CD4-positive, alpha-beta T cell (primary cell): ENCODE data around the gene SDF4. TPM values are rescaled to one million over a fixed set of nuclear protein-coding genes. Genes with fewer than 3 reads are reported as not detected.

ENCODE experiments used
- ATAC-seq: fragments of 200-7000 bp; cut with Tn5 transposase; one replicate; pipeline ENCODE4 v1.10.0; 2022; ENCODE audit warnings: mild to moderate bottlenecking; ENCODE audit not compliant: poor library complexity
- CTCF ChIA-PET: fragments of 350-600 bp; sonication (Branson Sonifier 250); formaldehyde crosslinking; loops from one replicate; lab custom pipeline; 2021; ENCODE audit warnings: antibody characterized with exemption, inconsistent platforms; lab: Charles Lee
- POLR2A ChIA-PET: fragments of 350-600 bp; sonication (Branson Sonifier 250); formaldehyde crosslinking; loops from one replicate; lab custom pipeline; 2021; ENCODE audit warnings: antibody characterized with exemption, inconsistent platforms; lab: Charles Lee
- DNase-seq, 14 experiments: peaks; one replicate each; pipeline ENCODE4 v3.0.0-alpha.2; 2013 to 2020; ENCODE audit warnings: mixed read lengths in 2 of 14
- H3K27ac ChIP-seq, 2 donors: one replicate each; pipeline versions ENCODE4 v1.5.1 to v1.7.0; 2013; ENCODE audit warnings: low read length in 2 of 2, low read depth in 1 of 2, mild to moderate bottlenecking in 1 of 2
- H3K27me3 ChIP-seq, 2 experiments: 1 replicate in 1 of 2; 2 replicates in 1 of 2; pipeline versions ENCODE4 v1.6.1 to v1.7.0; 2013; ENCODE audit warnings: low read length in 2 of 2, control low read depth in 1 of 2, mild to moderate bottlenecking in 1 of 2, moderate library complexity in 1 of 2; ENCODE audit not compliant: insufficient read depth in 2 of 2, control insufficient read depth in 1 of 2
- H3K36me3 ChIP-seq: one replicate; pipeline ENCODE4 v1.6.1; 2013; ENCODE audit warnings: low read length, control low read depth; ENCODE audit not compliant: insufficient read depth
- H3K4me1 ChIP-seq: one replicate; pipeline ENCODE4 v1.6.1; 2013; ENCODE audit warnings: low read length, control low read depth; ENCODE audit not compliant: insufficient read depth
- H3K4me3 ChIP-seq: one replicate; pipeline ENCODE4 v1.5.1; 2013; ENCODE audit warnings: mild to moderate bottlenecking, low read length, moderate library complexity
- H3K9me3 ChIP-seq, 2 experiments: 1 replicate in 1 of 2; 2 replicates in 1 of 2; pipeline versions ENCODE4 v1.6.1 to v1.7.0; 2013; ENCODE audit warnings: low read length in 2 of 2, mild to moderate bottlenecking in 2 of 2, control low read depth in 1 of 2, moderate library complexity in 1 of 2; ENCODE audit not compliant: control insufficient read depth in 1 of 2, insufficient read depth in 1 of 2
- H3K27ac Mint-ChIP-seq: one replicate; pipeline ENCODE4 v1.8.0; 2020; ENCODE audit warnings: mixed read lengths
- H3K27me3 Mint-ChIP-seq: one replicate; pipeline ENCODE4 v1.8.0; 2021; ENCODE audit warnings: mixed read lengths
- H3K36me3 Mint-ChIP-seq: one replicate; pipeline ENCODE4 v1.8.0; 2021; ENCODE audit warnings: low read depth, mixed read lengths
- H3K4me1 Mint-ChIP-seq: one replicate; pipeline ENCODE4 v1.8.0; 2021; ENCODE audit warnings: low read depth, mixed read lengths
- H3K4me3 Mint-ChIP-seq: one replicate; pipeline ENCODE4 v1.8.0; 2020; ENCODE audit warnings: mild to moderate bottlenecking, mixed read lengths
- H3K9me3 Mint-ChIP-seq: one replicate; pipeline ENCODE4 v1.8.0; 2020; ENCODE audit warnings: mixed read lengths
- CTCF ChIP-seq: fragments of 200-600 bp; IDR thresholded peaks from one replicate; pipeline ENCODE4 v1.8.0; 2022; ENCODE audit warnings: antibody characterized with exemption, mild to moderate bottlenecking
- intact Hi-C, 2 experiments: fragments of 100-400 bp; cut with DNase I in 1 of 2; cut with micrococcal nuclease in 1 of 2; formaldehyde crosslinking; loops; one replicate each; pipeline versions ENCODE4 v1.15.1 to v1.9.0; 2023 to 2025; cut with DNase I, micrococcal nuclease
- total RNA-seq, 174 experiments: library from RNA in 2 of 174; stranded (reverse) in 2 of 174; gene quantifications; one replicate each; pipeline ENCODE4 v1.2.3 and lab custom pipeline; 2021 to 2026

SDF4 gene
- total RNA-seq, 2 experiments from 2014 or later = 66.3 to 71.0 TPM

GRCh38 chr1:1200876-1201810 lies 30.7 kb downstream of the SDF4 start:
- intact Hi-C loops = no loop called here
- Histone ChIP-seq H3K27me3 (no peaks in the 10 kb centered on the region), H3K4me1 (peaks cover 30% of the 10 kb centered on the region), H3K9me3 (peaks cover 0 to 4% of the 10 kb centered on the region in 2 experiments), H3K4me3 (peak overlapping the region; percentile 42), H3K27ac (peak overlapping the region; percentile 21 to 55), H3K36me3 (no peaks in the 10 kb centered on the region)
- Mint-ChIP-seq H3K4me3 (no peak overlapping the region), H3K27ac (peak overlapping the region; percentile 58), H3K27me3 (no peaks in the 10 kb centered on the region), H3K36me3 (no peaks in the 10 kb centered on the region), H3K4me1 (peaks cover 3% of the 10 kb centered on the region), H3K9me3 (no peaks in the 10 kb centered on the region)
- ChIA-PET CTCF (no interaction called here), POLR2A (interaction anchor here (0.6 kb wide), 1 partner anchor 63 kb away, joined by 3 read pairs; no protein-coding TSS in a partner anchor)
- TF ChIP-seq CTCF = no peak
- DNase-seq (peak; percentile 68 to 97 (median 80)), ATAC-seq (peak; percentile 87)

- Histone ChIP-seq H3K27ac (no peak overlapping the region), H3K36me3 (no peaks in the 10 kb centered on the region), H3K9me3 (peaks cover 0 to 10% of the 10 kb centered on the region in 2 experiments), H3K4me3 (peak overlapping the region; percentile 42), H3K27me3 (no peaks in the 10 kb centered on the region), H3K4me1 (peaks cover 21% of the 10 kb centered on the region)
- intact Hi-C loops = no loop called here
- H3K9me3 Mint-ChIP-seq = no peaks in the 10 kb centered on the region
- CTCF ChIA-PET = no interaction called here
- ATAC-seq (no peak), DNase-seq (peak in 3 of 14 experiments; percentile 0 to 48 (median 5))
- no peaks in the 10 kb centered on the region for H3K36me3 Mint-ChIP-seq
- POLR2A ChIA-PET = interaction anchor here (0.6 kb wide), 1 partner anchor 63 kb away, joined by 3 read pairs; no protein-coding TSS in a partner anchor
- TF ChIP-seq CTCF = no peak
- peak overlapping the region; percentile 68 for H3K4me3 Mint-ChIP-seq
- peaks cover 3% of the 10 kb centered on the region for H3K4me1 Mint-ChIP-seq
- H3K27ac Mint-ChIP-seq = peak overlapping the region; percentile 58
- H3K27me3 Mint-ChIP-seq = no peaks in the 10 kb centered on the region
Measured at GRCh38 chr1:1199961-1200875, 31.6 kb downstream of the SDF4 start.
